Activated T-cell treated with anti-CD3 and anti-CD28 coated beads for 48 hours (primary cell): ENCODE results near the gene URI1.
"Not testable (repeated sequence)": the region's sequence is repeated elsewhere in the genome, so short reads cannot be mapped to it uniquely, and the experiment has no call there.

ENCODE experiments used
- DNase-seq: peaks from one replicate; pipeline ENCODE4 v3.0.0-alpha.2; 2020; ENCODE audit warnings: low read depth

Gene URI1, protein sequence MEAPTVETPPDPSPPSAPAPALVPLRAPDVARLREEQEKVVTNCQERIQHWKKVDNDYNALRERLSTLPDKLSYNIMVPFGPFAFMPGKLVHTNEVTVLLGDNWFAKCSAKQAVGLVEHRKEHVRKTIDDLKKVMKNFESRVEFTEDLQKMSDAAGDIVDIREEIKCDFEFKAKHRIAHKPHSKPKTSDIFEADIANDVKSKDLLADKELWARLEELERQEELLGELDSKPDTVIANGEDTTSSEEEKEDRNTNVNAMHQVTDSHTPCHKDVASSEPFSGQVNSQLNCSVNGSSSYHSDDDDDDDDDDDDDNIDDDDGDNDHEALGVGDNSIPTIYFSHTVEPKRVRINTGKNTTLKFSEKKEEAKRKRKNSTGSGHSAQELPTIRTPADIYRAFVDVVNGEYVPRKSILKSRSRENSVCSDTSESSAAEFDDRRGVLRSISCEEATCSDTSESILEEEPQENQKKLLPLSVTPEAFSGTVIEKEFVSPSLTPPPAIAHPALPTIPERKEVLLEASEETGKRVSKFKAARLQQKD

DNA sequence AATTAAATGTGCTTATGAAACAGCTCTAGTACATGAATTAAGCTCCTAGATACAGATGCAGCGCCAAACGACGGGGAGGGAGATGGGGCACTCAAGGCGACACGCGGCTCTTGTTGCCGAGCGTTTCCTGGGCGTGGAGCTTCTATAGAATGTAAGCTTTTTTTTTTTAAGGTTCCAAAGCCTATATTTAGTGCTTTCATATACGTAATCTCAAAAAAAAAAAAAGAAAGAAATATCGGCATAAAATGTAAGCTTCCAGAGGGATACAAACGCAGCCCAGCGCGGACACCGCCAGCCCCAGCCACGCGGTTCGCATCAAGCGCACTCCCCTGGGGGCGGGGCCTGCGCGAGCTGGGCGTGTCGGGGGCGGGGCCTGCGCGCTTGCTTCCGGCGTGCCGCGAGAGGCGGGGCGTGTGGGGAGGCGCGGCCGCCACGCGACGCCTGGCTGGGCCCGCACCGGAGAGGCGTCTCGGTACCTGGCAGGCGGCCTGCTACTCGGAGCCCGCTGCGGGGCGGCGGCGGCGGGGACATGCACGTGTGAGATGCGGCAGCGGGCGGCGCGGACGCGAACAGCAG lies at the start of gene URI1:
TSS of gene URI1 (plus strand) at position 412 of the 576 bp plus-strand sequence. CDS start 309 bp downstream, outside the sequence.
- DNase-seq, result peak; percentile 96

- no peak for DNase-seq
These were observed 48.3 kb upstream of the URI1 start for GRCh38 chr19:29893606-29894284.

DNA sequence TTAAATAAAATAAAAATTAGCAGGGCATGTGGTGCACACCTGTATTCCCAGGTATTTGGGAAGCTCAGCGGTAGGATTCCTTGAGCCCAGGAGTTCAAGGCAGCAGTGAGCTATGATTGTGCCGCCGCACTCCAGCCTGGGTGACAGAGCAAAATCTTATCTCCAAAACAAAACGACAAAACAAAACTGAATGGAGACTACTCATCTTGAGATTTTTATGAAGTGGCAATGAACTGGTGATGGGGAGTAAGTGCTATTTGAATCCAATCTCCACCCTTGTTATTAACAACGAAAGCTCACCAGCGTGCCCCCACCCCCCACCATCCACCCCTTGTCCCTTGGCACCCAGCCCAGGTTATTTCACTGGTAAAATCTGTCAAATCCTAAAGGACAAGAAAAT lies 45.2 kb upstream of the URI1 start:
- DNase-seq, result no peak

DNA sequence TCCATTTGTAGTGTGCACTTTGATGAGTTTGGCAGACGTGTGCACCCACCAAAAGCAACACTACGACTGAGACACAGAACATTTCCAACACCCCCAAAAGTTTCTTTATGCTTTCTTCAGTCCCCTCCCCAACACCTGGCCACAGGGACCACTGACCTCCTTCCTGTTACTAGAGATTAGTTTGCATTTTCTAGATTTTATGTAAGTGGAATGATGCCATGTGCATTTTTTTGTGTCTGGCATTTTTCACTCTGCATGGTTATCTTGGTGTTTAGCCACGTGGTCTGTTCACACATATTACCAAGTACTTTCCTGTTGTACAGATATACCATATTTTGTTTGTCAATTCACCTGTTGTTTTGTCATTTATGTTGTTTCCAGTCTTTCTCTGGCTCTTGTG lies 44.6 kb upstream of the URI1 start:
- no peak for DNase-seq

- no peak for DNase-seq
These were observed 38.0 kb upstream of the URI1 start for GRCh38 chr19:29904017-29904416.

- DNase-seq, result no peak
These were observed 32.8 kb upstream of the URI1 start for GRCh38 chr19:29908963-29909944.

DNA sequence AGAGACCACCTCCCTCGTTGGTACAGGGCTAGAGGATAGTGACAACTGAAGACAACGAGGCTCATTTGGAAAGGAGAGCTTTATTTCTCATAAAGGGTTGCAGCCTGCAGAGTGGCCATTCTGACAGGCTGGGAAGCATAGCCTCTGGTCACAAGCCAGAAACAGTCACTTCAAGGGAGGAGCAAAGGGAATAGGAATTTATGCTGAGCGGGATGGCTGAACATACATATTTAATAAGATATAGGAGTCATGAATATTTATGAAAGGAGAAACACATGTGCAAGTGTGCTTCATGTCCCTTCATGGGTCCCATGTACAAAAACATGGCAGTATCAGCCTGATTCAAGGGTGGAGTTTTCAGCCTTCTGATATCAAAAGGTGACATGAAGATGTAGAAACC lies 27.1 kb upstream of the URI1 start:
- no peak for DNase-seq

DNA sequence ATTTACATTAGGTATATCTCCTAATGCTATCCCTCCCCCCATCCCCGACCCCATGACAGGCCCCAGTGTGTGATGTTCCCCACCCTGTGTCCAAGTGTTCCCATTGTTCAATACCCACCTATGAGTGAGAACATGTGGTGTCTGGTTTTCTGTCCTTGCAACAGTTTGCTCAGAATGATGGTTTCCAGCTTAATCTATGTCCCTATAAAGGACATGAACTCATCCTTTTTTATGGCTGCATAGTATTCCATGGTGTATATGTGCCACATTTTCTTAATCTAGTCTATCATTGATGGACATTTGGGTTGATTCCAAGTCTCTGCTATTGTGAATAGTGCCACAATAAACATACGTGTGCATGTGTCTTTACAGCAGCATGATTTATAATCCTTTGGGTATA lies 26.2 kb upstream of the URI1 start:
- DNase-seq, result not testable (repeated sequence)

- no peak for DNase-seq
These were observed 24.1 kb upstream of the URI1 start for GRCh38 chr19:29917911-29918310.

DNA sequence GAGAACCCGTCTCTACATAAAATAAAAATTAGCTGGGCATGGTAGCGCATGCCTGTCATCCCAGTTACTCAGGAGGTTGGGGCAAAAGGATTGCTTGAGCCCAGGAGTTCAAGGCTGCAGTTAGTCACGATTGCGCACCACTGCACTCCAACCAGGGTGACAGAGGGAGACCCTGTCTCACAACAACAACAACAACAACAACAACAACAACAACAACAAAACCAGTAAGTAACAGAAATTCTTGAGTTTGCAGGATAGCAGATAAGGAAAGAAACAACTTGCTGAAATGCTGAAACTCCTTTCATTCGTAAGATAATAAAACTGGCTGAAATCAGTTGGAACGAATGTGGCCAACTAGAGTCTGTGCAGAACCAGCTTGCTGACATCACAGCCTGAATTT lies 23.1 kb upstream of the URI1 start:
- DNase-seq, result no peak

DNA sequence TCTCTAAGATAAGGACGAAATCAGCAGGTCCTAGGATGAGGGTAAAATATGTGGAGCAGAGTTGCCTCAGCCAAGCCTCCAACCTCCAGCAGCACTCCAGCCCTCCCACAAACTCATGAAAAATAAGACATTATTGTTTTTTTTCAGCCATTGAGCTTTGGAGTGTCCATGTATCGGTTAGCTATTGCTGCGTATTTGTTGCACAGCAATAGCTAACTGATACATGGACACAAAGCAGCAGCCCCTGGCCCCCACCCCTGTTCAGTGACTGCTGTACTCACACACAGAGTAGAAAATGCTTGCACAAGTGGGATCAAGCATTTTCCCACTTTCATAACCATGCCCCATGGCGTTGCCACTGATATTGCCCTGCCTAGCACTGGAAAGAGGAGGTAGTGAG lies 19.1 kb upstream of the URI1 start:
- no peak for DNase-seq

DNA sequence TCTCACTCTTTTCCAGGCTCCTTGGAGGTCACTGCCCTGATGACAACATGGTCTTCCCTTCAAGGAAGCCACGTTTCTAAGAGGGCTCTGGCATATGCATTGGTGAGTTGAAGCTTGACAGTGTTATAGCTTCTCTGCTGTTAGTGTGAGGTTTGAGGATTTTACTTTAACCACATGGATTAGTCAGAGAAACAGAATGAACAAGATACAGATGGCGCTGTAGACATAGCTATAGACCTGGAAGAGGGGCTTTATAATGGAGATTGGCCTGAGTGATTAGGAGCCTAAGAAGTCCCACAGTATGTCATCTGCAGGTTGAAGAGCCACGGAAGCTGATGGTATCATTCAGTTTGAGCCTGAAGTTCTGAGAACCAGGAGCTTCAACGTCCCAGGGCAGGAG lies 18.4 kb upstream of the URI1 start:
- DNase-seq, result no peak

DNA sequence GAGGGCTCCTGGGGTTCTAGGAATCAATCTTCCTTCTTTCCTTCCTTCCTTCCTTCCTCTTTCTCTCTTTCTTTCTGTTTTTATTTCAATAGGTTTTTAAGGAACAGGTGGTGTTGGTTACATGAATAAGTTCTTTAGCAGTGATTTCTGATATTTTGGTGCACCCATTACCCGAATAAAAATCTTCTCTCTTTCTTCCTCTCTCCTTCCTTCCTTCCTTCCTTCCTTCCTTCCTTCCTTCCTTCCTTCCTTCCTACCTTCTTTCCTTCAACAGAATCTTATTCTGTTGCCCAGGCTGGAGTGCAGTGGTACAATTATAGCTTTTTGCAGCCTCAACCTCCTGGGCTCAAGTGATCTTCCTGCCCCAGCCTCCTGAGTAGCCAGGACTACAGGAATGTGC lies 16.0 kb upstream of the URI1 start:
- no peak for DNase-seq

- no peak for DNase-seq
These were observed 15.2 kb upstream of the URI1 start for GRCh38 chr19:29926801-29927200.

DNA sequence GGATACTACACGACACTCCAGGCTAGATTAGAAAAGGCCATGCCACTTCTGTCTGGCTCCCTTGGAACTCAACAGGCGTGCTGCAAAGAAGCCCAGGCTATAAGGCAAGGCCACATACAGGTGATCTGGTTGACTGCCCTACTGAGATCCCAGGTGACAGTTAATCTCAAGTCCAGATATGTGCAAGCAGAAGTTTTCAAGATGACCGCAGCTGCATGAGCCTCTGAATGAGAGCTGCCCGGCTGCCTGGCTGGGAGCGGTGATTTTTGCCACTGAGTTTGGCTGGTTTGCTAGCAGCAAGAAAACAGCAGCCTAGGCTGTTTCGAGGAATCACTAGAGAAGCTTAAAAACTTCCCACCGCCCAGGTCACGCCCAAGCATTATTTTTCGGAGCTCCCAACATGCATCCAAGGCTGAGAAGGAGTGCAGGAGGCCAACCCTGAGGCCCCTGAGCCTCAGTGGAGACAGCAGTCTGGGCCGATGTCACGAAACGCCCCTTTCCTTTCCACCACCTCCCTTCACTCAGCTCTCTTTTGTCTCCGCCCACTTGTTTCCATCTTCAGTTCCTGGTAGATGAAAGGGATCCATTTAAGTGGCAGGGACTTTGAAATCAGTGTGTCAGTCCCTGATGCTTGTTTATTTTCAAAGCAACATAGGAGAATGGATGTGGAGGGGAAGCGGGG lies 14.0 kb upstream of the URI1 start:
- no peak for DNase-seq

DNA sequence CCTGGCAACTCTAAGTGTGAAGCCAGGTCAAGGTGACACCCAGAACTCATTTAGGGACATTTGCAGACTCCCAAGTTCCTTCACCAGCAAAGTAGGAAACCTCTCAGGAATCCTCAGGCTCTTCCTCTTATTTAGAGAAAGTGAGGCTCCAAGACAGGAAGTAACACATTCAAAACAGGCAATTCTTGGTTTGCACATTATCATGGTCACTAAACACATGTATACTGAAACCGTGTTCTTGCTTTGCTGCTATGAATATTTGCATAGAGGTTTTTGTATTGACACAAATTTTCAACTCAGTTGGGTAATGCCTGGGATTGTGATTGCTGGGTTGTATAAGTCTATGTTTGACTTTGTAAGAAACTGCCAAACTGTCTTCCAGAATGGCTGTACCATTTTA lies 13.2 kb upstream of the URI1 start:
- no peak for DNase-seq

- no peak for DNase-seq
These were observed 7.8 kb upstream of the URI1 start for GRCh38 chr19:29934257-29934656.

DNA sequence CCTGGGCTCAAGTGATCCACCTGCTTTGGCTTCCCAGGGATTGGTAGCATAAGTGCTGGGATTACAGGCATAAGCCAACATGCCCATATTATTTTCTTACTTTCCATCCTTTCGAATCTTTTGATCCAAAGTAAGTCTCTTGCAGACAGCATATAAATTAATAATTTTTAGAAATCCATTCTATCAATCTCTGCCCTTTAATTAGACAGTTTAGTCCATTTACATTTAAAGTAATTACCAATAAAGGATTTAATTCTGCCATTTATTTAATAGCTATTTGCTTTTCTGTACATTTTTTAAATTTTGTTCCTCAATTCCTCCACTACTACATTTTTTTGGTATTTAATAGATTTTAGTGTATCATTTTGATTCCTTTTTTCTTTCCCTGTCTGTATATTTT lies 7.3 kb upstream of the URI1 start:
- DNase-seq, result no peak

GRCh38 chr19:29936409-29936808 lies 5.6 kb upstream of the URI1 start:
- DNase-seq, result no peak

DNA sequence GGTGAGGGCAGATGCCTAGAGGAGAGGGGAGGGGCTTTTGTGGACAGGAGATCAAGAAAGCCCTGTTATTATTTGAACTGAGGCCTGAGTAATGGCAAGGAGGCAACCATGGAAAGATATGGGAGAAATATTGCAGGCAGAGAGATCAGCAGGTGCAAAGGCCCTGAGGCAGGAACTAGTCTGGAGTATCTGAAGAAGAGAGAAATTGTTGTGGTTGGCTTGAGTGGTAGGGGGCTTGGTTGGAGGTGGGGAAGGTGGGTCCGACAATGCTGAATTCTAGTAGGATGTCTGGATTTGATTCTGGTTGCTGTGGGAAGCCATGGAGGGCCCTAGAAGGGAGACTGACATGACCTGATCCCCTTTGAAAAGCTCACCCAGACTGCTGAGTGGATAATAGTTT lies 2.4 kb upstream of the URI1 start:
- no peak for DNase-seq

DNA sequence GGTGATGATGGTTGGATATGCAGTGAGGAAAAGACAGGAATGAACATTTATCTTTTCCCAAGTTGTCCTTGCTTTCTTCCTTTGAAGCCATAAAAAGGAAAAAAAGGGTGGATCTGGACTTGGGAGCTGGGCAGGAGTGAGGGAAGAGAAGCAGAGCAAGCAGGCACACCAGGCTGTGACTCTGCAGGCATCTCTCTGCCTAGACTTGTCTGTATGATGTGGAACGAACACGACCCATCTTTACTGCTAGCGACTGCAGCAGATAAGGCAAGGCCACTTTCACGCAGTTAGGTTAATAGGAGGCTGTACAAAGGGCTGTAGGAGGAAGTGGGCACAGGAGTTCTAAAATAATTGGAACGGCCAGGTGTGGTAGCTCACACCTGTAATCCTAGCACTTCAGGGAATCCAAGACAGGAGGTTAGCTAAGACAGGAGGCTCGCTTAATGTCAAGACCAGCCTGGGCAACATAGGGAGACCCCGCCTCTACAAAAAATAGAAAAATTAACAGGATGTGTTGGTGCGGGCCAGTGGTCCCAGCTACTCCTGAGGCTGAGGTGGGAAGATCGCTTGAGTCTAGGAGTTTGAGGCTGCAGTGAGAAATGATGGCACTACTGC lies 961 bp upstream of the URI1 start:
- DNase-seq, result no peak
